Measurements from ENCODE around the gene GIT2.
"Not testable (repeated sequence)": the region's sequence is repeated elsewhere in the genome, so short reads cannot be mapped to it uniquely, and the experiment has no call there.

Gene GIT2

GRCh38 chr12:110004598-110004997 lies 8.4 kb upstream of the GIT2 start:
- no peak for DNase-seq

DNA sequence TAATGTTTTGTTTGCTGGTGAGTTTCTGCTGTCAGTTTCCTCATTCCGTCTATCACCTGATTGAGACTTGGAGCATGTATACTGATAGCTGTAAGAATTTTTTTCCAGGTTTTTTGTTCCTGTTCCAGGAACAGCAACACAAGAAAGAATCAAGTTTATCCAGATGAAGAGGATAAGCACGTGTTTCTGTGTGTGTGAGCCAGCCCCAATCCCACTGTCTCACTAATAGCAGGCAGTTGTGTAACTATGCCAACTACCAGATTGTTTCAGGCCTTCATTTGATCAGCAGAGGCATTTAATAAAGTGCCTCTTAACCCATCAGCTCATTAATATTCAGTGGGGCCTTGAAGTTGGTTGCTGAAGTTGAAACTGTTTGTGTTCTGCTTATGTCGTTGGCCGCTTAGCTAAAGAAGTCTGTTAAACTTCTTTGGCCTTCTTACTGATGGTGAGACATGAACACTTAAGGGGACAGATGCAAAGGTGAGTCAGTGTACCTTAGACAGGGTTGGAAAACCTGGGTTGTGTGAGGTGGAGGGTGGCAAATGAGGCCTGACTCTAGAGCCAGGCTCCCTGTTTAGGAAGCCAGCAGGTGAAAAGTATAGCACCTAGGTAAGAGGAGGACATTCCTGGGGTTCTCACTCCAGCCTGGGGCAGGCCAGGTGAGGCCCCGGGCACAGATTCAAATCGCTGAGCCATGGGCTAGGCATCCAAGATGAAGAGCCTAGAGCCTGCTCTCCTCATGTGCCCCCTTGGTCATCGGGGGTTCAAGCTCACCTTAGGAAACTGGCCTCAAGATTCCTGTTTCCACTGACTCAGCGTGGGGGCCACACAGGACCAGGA lies 6.7 kb upstream of the GIT2 start:
- DNase-seq: no peak

- DNase-seq: no peak
These were observed 5.4 kb upstream of the GIT2 start for GRCh38 chr12:110001596-110001995.

GRCh38 chr12:109999983-110000505 lies 3.9 kb upstream of the GIT2 start:
- DNase-seq: no peak

DNA sequence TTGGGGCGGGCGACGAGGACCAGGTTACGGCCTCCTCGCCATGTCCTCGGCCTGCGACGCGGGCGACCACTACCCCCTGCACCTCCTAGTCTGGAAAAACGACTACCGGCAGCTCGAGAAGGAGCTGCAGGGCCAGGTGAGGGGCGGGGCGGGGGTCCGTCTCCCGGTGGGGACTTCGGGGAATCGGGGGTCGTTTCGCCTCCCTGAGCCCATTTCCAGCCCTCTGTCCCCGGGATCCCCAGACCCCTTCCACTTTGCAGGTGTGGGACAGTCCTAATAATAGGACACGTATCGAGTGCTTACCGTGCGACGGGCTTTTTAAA lies 3.4 kb upstream of the GIT2 start:
- DNase-seq: no peak

DNA sequence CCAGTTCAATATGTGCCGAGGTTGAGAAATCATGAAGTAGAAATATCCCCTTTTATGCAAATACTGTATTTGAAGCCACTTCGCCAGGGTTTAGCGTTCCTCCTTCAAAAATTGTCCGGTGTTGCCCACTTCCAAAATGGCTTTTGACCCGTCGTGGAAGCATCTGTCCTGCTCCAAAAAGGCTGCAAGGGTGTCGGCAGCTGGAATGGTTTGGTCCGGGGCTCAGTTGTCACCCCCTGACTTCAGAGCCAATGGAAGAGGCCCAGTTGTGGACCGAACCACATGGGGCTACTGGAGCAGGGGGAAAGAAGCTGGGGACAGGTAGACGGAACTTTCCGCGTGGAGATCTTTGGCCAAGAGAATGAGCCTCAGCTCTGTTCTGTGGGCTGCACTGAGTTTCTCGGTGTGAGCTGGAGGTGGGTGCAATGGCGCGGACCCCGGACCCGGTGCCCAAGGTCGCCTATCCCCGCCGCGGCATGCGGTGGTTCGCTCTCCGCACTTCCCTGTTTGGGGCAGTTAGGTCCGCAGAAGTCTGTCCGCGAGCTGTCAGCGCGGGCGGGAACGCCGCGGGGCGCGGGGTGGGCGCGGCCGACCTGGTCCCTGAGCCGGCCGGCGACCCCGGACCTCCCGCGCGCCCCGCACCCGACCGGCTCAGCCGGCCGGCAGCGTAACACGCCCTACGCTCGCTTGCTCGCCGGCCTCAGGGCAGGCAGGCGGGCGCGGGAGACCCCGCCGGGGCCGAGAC lies 2.9 kb upstream of the GIT2 start, which contains the start of gene ANKRD13A:
TSS of gene ANKRD13A (plus strand) at position 527 of the 745 bp plus-strand sequence. CDS start 259 bp downstream, outside the sequence.
- DNase-seq: peak; percentile 86

DNA sequence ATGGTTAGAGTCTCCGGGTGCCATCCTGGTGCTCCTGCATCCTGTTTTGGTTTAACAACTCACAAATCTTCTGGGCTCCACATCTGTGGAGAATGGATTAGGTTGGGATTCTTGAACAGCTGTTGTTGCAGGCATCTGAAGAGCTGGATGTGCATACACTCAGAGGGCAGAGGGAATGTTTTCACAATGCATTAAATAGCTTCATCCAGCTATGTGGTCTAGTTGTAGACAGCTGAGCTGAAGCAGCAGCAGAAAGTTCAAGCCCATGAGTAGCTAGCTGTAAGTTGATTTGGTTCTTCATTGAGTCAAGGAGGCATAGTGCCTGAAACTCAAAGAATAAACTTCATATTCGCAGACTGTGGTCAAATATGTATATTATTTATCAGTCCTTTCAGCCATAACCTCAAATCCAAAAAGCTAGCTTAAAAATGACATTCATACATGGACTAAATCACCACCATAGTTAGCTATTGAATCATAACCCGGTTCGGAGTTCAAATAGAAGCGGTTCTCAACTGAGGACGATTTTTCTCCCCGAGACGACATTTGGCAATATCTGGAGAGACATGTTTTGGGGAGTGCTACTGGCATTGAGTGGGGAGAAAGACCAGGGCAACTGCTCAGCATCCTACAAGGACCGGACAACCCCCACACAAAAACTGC lies 2.2 kb upstream of the GIT2 start:
- DNase-seq: no peak

DNA sequence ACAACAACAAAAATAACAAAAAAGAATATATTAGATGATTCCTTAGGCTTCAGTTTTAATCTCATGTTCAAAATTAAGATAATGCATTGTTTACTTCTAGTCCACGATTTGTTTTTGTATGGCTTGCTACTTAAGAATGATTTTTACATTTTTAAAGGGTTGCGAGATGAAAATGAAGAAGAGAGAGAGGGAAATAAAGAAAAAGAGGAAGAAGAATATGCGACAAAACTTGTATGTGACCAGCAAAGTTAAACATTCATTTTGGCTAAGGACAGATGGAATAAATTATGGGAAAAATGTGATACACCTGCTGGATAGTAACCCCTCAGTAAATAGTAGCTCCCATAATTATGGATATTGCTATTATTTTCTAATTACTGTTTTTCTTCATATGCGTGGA lies 1.2 kb upstream of the GIT2 start:
- DNase-seq: no peak

GRCh38 chr12:109996483-109996853 lies 300 bp upstream of the GIT2 start:
- no peak for DNase-seq

- DNase-seq: no peak
These were observed 845 bp downstream of the GIT2 start for GRCh38 chr12:109995361-109995685.

GRCh38 chr12:109994401-109995175 lies 1.6 kb downstream of the GIT2 start:
- no peak for DNase-seq

- DNase-seq: no peak
These were observed 3.1 kb downstream of the GIT2 start for GRCh38 chr12:109993091-109993490.

GRCh38 chr12:109991586-109991985 lies 4.6 kb downstream of the GIT2 start:
- DNase-seq: no peak

GRCh38 chr12:109989380-109989779 lies 6.8 kb downstream of the GIT2 start:
- no peak for DNase-seq

GRCh38 chr12:109988903-109989302 lies 7.3 kb downstream of the GIT2 start:
- no peak for DNase-seq

GRCh38 chr12:109988274-109988673 lies 7.9 kb downstream of the GIT2 start:
- no peak for DNase-seq

GRCh38 chr12:109987615-109988014 lies 8.6 kb downstream of the GIT2 start:
- DNase-seq: no peak

- DNase-seq: not testable (repeated sequence)
These were observed 9.9 kb downstream of the GIT2 start for GRCh38 chr12:109986236-109986635.

GRCh38 chr12:109983432-109984142 lies 12.6 kb downstream of the GIT2 start:
- no peak for DNase-seq

DNA sequence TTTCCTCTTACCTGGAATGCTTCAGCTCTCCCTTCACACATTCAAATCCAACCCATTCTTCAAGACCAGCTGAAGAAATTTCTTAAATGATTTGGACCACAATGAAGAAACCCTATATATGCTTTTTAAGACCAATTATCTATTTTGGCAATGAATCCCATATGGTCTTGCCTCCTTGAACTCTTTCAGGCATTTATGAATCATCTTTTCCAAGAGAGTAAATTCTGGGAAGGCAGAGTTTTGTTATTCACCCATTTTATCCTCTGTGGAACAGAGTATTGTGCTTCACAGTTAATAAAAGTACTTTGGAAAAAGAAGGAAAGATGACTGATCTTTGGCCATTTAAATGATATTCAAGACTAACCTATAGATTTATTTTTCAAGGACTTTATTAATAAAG lies 14.0 kb downstream of the GIT2 start:
- no peak for DNase-seq

- DNase-seq: peak; percentile 37
These were observed 14.9 kb downstream of the GIT2 start for GRCh38 chr12:109981311-109981710.

GRCh38 chr12:109972821-109973220 lies 23.3 kb downstream of the GIT2 start:
- no peak for DNase-seq
